NCI-H226 (cell line): ENCODE results near the gene ZNF649.

Experiments
- DNase-seq: peaks from one replicate; pipeline ENCODE4 v3.0.0-alpha.2; 2015

Gene ZNF649

DNA sequence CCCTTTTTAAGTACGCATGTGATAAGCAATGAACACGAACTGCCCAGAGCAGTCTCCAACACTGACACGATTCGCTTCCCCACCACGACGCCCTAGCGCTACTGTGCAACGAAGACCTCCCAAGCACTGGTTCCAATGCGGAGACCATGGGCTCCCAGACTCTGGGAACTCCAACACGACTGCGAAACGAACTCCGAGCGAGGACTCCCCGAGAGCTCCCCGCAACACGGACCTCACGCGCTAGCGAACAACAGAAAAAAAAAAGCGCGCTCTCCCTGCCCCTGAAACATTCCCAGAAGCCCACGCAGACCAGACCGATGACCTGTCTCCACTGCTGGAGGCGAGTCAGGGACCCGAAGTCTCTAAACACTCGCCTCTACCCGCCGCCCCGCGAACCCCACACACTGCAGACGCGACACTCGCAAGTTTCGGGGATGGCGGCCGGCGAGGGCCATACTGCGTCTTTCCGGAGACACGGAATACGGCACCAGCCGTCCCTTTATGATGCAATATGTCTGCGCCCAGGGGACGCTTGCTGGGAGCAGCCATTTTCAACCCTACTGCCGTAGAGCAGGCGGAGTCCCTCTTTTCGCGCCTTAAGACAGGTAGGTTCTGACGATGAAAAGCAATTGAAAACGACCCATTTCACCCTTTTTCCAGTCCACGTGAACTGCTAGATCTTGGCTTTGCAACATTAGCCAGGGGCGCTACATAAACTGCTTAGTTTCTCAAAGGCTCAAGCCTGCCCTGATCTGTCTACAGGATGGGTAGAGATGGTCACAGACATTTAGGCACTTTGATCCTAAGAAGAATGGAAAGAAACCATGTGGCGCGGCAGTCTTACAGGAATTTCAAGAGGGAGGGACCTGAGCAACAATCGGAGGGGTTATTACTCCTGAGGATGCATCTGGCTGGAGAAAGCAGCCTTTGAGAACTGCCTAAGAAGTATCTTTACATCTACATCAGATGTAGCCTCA is 17.0 kb downstream of the ZNF649 start, which contains the start of gene ZNF577:
Gene ZNF577, minus strand, starts transcription at position 430 of the 977 bp plus-strand sequence. CDS start 7,569 bp downstream, outside the sequence.
- no peak for DNase-seq

DNA sequence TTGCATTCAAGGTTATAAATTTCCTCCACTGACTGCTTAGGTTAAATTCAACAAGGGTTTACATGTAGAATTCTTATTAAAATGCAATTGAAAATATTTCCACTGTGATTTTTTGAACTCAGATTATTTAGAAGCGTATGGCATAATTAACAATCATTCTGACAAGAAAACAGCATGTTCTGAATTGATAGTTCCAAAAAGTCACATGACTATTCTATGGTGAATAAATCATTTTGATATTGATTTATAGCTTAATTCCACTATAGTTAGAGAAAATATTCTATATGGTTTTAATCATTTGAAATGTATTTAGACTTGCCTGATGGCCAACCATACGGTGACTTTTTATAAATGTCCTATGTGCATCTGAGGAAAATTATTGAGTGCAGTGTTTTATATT is 20.1 kb downstream of the ZNF649 start:
- no peak for DNase-seq

DNA sequence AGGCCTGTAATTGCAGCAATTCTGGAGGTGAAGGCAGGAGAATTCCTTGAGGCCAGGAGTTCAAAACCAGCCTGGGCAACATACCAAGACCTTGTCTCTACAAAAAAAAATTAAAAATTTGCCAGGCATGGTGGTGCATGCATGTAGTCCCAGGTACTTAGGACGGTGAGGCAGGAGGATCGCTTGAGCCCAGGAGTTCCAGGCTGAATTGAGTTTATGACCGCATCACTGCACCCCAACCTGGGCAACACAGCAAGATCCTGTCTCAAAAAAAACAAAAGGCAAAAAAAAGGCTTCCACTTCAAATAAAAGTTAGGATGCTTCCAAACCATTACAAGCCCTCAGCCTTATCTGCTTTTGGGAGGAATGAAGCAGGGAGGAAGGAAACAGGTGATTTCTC is 22.3 kb downstream of the ZNF649 start:
- no peak for DNase-seq

DNA sequence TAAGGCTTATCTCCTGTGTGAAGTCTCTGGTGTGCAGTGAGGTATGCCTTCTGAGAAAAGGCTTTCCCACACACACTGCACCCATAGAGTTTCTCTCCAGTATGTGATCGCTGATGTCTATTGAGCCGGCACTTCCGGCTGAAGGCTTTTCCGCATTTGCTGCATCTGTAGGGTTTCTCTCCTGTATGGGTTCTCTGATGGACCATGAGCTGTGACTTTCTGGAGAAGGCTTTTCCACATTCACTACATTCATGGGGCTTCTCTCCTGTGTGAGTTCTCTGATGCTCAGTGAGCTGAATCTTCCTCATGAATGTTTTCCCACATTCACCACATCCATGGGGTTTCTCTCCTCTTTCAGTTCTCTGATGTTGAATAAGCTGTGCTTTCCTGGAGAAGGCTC is 31.7 kb downstream of the ZNF649 start:
- no peak for DNase-seq

DNA sequence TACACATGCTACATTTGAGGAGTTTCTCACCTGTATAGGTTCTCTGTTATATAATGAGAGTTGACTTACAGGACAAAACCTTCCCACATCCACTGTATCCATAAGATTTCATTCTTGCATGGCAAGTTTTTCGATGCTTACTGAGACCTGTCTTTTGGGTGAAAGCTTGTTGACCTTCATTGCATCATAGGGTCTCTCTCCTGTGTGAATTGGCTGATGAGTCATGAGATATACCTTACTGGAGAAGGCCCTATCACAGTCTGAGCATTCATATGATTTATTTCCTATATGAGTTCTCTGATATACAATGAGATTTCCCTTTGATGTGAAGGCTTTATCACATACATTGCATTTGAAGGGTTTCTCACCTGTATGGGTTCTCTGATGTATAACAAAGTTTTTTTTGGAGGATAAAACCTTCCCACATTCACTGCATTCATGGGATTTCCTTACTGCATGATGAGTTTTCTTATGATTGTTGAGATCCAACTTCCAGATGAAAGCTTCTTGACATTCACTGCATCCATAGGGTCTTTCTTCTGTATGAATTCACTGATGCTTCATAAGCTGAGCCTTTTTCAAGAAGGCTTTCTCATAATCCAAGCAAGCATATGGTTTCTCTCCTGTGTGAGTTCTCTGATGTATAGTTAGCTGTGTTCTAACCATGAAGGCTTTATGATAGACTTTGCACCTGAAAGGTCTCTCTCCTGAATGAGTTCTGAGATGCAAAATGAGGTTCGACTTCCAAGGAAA is 42.8 kb downstream of the ZNF649 start:
- no peak for DNase-seq
